Keratinocyte (primary cell): ENCODE data around the gene TMUB2.

Experiments
- CTCF ChIP-seq, 3 experiments: IDR thresholded peaks in 1 of 3; conservative IDR thresholded peaks in 1 of 3; optimal IDR thresholded peaks in 1 of 3; 2 replicates in 2 of 3; 3 replicates in 1 of 3; pipeline versions ENCODE3 to v1.5.1; 2011; ENCODE audit warnings: low read length in 3 of 3, mild to moderate bottlenecking in 3 of 3, moderate library complexity in 2 of 3, control low read depth in 1 of 3, inconsistent platforms in 1 of 3; ENCODE audit not compliant: insufficient read depth in 2 of 3; ENCODE audit errors: extremely low read depth in 1 of 3
- EZH2 ChIP-seq: IDR thresholded peaks from one replicate; pipeline ENCODE4 v1.6.1; 2012; ENCODE audit warnings: inconsistent platforms, mild to moderate bottlenecking, low read length, moderate library complexity

DNA sequence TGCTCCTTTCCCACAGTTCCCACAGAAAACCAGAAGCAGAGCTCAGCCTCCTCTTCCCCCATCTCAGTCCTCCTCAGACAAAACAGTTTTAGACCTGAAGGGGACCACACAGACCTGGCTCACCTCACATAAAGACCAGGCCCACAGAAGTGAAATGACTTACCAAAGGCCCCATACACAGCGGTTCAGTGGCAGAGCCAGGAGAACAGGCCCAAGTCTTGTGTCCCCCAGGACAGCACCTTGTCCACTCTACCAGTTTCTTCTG is 27.4 kb downstream of the TMUB2 start:
- TF ChIP-seq CTCF (optimal IDR thresholded peaks at IDR 0.05 in 1 of 3, IDR thresholded peaks at IDR 0.05 in 1 of 3, conservative IDR thresholded peaks at IDR 0.05 in 1 of 3; ENCODE audit: extremely low read depth in 1 of 3, insufficient read depth in 2 of 3, low read length in 3 of 3), result no peak
- no peak for TF ChIP-seq EZH2
